K562 (cell line): ENCODE results near the gene GPER1. TPM values are rescaled to one million over a fixed set of nuclear protein-coding genes. Genes with fewer than 3 reads are reported as not detected.
A peak's percentile ranks its signal among the peaks of the same experiment; 100 is the strongest.

ENCODE experiments used
- ATAC-seq: fragments of 200-7000 bp; cut with Tn5 transposase; 3 replicates; pipeline ENCODE4 v1.9.1; 2020; ENCODE audit warnings: moderate library complexity
- BruUV-seq: library from RNA; stranded (reverse); fragments of 400-500 nt; replicated peaks from 2 replicates; lab custom pipeline; 2021; lab: Mats Ljungman, UMichigan
- CTCF ChIA-PET: fragments of 300-600 bp; formaldehyde crosslinking; extraction: SDS; loops from one replicate; lab custom pipeline; 2021; ENCODE audit warnings: low intra/inter-chr PET ratio; lab: Yijun Ruan, JAX
- POLR2A ChIA-PET: fragments of 300-600, 350-650 bp; sonication (Branson Sonifier 250); formaldehyde crosslinking; extraction: SDS; loops from one replicate; lab custom pipeline; 2021; ENCODE audit warnings: antibody characterized with exemption, inconsistent platforms; lab: Yijun Ruan, JAX
- DNase-seq, 4 experiments: peaks; one replicate each; pipeline versions ENCODE4 v3.0.0 to v3.0.0-alpha.2; 2011 to 2018; ENCODE audit warnings: low spot score in 3 of 4, mixed read lengths in 3 of 4; ENCODE audit errors: extremely low read depth in 1 of 4
- FAIRE-seq: peaks from 2 replicates; lab custom pipeline; 2011; peaks lifted over from hg19 to GRCh38; lab: Jason Lieb, UNC
- H2AFZ ChIP-seq: 2 replicates; pipeline ENCODE4 v1.6.0; 2011; ENCODE audit warnings: low read depth, low read length, control low read depth, inconsistent platforms
- H3K27ac ChIP-seq: fragments of 200-600 bp; 3 replicates; pipeline ENCODE4 v1.8.0; 2011; ENCODE audit warnings: low read depth, mild to moderate bottlenecking, control low read depth, inconsistent platforms, low read length, moderate library complexity, mixed read lengths; ENCODE audit errors: extremely low read depth
- H3K27me3 ChIP-seq, 2 experiments: fragments of 300-600 bp in 1 of 2; 2 replicates in 1 of 2; 3 replicates in 1 of 2; pipeline versions ENCODE4 v1.6.0 to v1.8.0; 2011; ENCODE audit warnings: inconsistent platforms in 2 of 2, low read length in 2 of 2, mild to moderate bottlenecking in 1 of 2, mixed read lengths in 1 of 2, moderate library complexity in 1 of 2; ENCODE audit not compliant: control insufficient read depth in 2 of 2, insufficient read depth in 2 of 2
- H3K36me3 ChIP-seq: fragments of 300-600 bp; 3 replicates; pipeline ENCODE4 v1.8.0; 2011; ENCODE audit warnings: mild to moderate bottlenecking, low read length, inconsistent platforms; ENCODE audit not compliant: control insufficient read depth, insufficient read depth
- H3K4me1 ChIP-seq, 2 experiments: fragments of 200-600 bp in 1 of 2; replicated peaks in 1 of 2; 2 replicates in 1 of 2; 3 replicates in 1 of 2; pipeline versions ENCODE4 v1.5.1 to v1.8.0; 2011; ENCODE audit warnings: inconsistent platforms in 2 of 2, low read length in 2 of 2, mild to moderate bottlenecking in 1 of 2, mixed read lengths in 1 of 2, moderate library complexity in 1 of 2; ENCODE audit not compliant: control insufficient read depth in 2 of 2, insufficient read depth in 2 of 2
- H3K4me2 ChIP-seq: 2 replicates; pipeline ENCODE4 v1.6.1; 2011; ENCODE audit warnings: low read length, control low read depth, inconsistent platforms, mixed read lengths; ENCODE audit not compliant: insufficient read depth
- H3K4me3 ChIP-seq: fragments of 200-600 bp; sonication (generic), shearing (Covaris generic); 2 replicates; pipeline ENCODE4 v1.5.1; 2016; ENCODE audit warnings: control low read depth, inconsistent platforms
- H3K79me2 ChIP-seq: fragments of 200-600 bp; 3 replicates; pipeline ENCODE4 v1.8.0; 2011; ENCODE audit warnings: low read length, inconsistent platforms; ENCODE audit not compliant: control insufficient read depth, insufficient read depth
- H3K9ac ChIP-seq, 2 experiments: 2 replicates each; pipeline versions ENCODE4 v1.6.0 to v1.6.1; 2011; ENCODE audit warnings: low read depth in 2 of 2, low read length in 2 of 2, control low read depth in 1 of 2, inconsistent platforms in 1 of 2, mild to moderate bottlenecking in 1 of 2, mixed read lengths in 1 of 2; ENCODE audit not compliant: insufficient read depth in 1 of 2
- H3K9me1 ChIP-seq: one replicate; pipeline ENCODE4 v1.6.0; 2011; ENCODE audit warnings: inconsistent platforms, mild to moderate bottlenecking, low read length, moderate library complexity; ENCODE audit not compliant: control insufficient read depth, insufficient read depth
- H3K9me3 ChIP-seq: replicated peaks from 2 replicates; pipeline ENCODE4 v1.5.1; 2011; ENCODE audit warnings: low read depth, low read length, inconsistent platforms; ENCODE audit not compliant: control insufficient read depth, insufficient read depth
- H4K20me1 ChIP-seq: replicated peaks from 2 replicates; pipeline ENCODE4 v1.6.1; 2011; ENCODE audit warnings: low read length, inconsistent platforms, mixed read lengths; ENCODE audit not compliant: control insufficient read depth, insufficient read depth
- ARID4B ChIP-seq: sonication (generic); formaldehyde crosslinking; IDR thresholded peaks from 2 replicates; pipeline ENCODE4 v1.8.0; 2022; ENCODE audit warnings: mild to moderate bottlenecking, missing genetic modification reagents
- CXXC5 ChIP-seq: fragments of 250-450 bp; sonication (Bioruptor Pico); IDR thresholded peaks from 2 replicates; pipeline ENCODE4 v1.8.0; 2022; ENCODE audit warnings: inconsistent platforms, mild to moderate bottlenecking, moderate library complexity
- DEAF1 ChIP-seq: fragments of 450-650 bp; formaldehyde crosslinking; IDR thresholded peaks from 2 replicates; pipeline ENCODE4 v1.4.0; 2020; ENCODE audit warnings: mild to moderate bottlenecking, moderate library complexity
- RB1 ChIP-seq: fragments of 450-650 bp; IDR thresholded peaks from 2 replicates; pipeline ENCODE4 v1.6.1; 2017; ENCODE audit warnings: low read depth, mild to moderate bottlenecking
- RNF219 ChIP-seq: fragments of 250-450 bp; sonication (Bioruptor Pico); IDR thresholded peaks from 2 replicates; pipeline ENCODE4 v1.5.0; 2022; ENCODE audit warnings: mild to moderate bottlenecking
- SIRT6 ChIP-seq: IDR thresholded peaks from one replicate; pipeline ENCODE4 v1.6.1; 2012; ENCODE audit warnings: low read depth, mild to moderate bottlenecking, control low read depth, inconsistent platforms, low read length, moderate library complexity
- SUPT5H ChIP-seq: fragments of 450-650 bp; IDR thresholded peaks from 2 replicates; pipeline ENCODE4 v1.6.1; 2016
- TAF9B ChIP-seq: fragments of 450-650 bp; IDR thresholded peaks from 2 replicates; pipeline ENCODE4 v1.6.1; 2018; ENCODE audit warnings: mild to moderate bottlenecking; ENCODE audit not compliant: partially characterized antibody
- WHSC1 ChIP-seq: IDR thresholded peaks from one replicate; pipeline ENCODE4 v1.6.1; 2012; ENCODE audit warnings: low read length, control low read depth, inconsistent platforms
- ZFP36 ChIP-seq: fragments of 150-350 bp; IDR thresholded peaks from 2 replicates; pipeline ENCODE4 v1.6.1; 2018; ENCODE audit warnings: low read length, low read depth; ENCODE audit not compliant: partially characterized antibody
- ZNF217 ChIP-seq: sonication (generic); formaldehyde crosslinking; IDR thresholded peaks from 2 replicates; pipeline ENCODE4 v1.8.0; 2022; ENCODE audit warnings: mild to moderate bottlenecking, missing genetic modification reagents
- ZNF507 ChIP-seq: conservative IDR thresholded peaks from 2 replicates; pipeline ENCODE4 v1.6.1; 2017; ENCODE audit warnings: missing genetic modification characterization, missing compliant biosample characterization
- WGBS: fragments of 100-300 bp; shearing (Covaris generic); methylation state at CpG from one replicate; pipeline ENCODE4 v1.1.6; 2016; ENCODE audit warnings: low coverage, mixed read lengths; ENCODE audit not compliant: insufficient coverage; ENCODE audit errors: missing lambda C conversion rate; 5-methylcytosine and 5-hydroxymethylcytosine counted together
- in situ Hi-C: fragments of 300-500 bp; cut with MboI; formaldehyde crosslinking; loops from 4 replicates; pipeline ENCODE4 v1.15.0; 2018; ENCODE audit warnings: inconsistent platforms, mixed read lengths
- intact Hi-C: fragments of 100-400 bp; cut with micrococcal nuclease; formaldehyde crosslinking; loops from 2 replicates; pipeline ENCODE4 v1.14.2; 2022
- polyA plus RNA-seq, 8 experiments: library from polyadenylated mRNA; depleted of rRNA in 4 of 8; stranded (reverse) in 5 of 8; unstranded in 3 of 8; fragments of >200 nt; fragmentation: Nextera tagmentation in 2 of 8; fragmentation: Illumina TruSeq in 1 of 8; extraction: Ambion mirVana in 2 of 8; extraction: Trizol in 1 of 8; gene quantifications; 2 replicates each; pipeline versions ENCODE4 v1.2.1 to v1.2.3, GENCODE V29; 2011 to 2014; ENCODE audit warnings: inconsistent platforms in 1 of 8, missing spikeins in 1 of 8
- total RNA-seq, 7 experiments: library from RNA; depleted of rRNA in 6 of 7; stranded (reverse); fragments of >200 nt in 6 of 7; fragmentation: Illumina TruSeq in 2 of 7; extraction: Trizol in 2 of 7; gene quantifications; 2 replicates each; pipeline versions ENCODE4 v1.2.1 to v1.2.3, GENCODE V29; 2011 to 2021; ENCODE audit warnings: low replicate concordance in 1 of 7

GPER1 gene
- total and polyA plus RNA-seq, 9 of the 15 experiments (the other 6 are each of a cell fraction or from before 2014, with no cell fraction given): 0.04 to 0.09 (median 0.08) TPM; not detected in 6

GRCh38 chr7:1086588-1087464 is 1.1 kb upstream of the GPER1 start:
- peak overlapping the region; percentile 67 for H3K4me2 ChIP-seq
- peak overlapping the region; percentile 81 for H2AFZ ChIP-seq
- FAIRE-seq: peak; percentile 78
- 12% methylated on average over 40 of the region's 45 CpGs for WGBS
- H3K9me3 ChIP-seq: no peaks in the 10 kb centered on the region
- peak overlapping the region; percentile 49 to 82; a peak in 3 of 4 replicates for H3K9ac ChIP-seq
- H3K4me3 ChIP-seq: peak overlapping the region; percentile 33
- intact Hi-C loops (loop anchor here (2.0 kb wide), 2 partner anchors 82 to 90 kb away; no protein-coding TSS in a partner anchor), in situ Hi-C loops (loop anchor here (5.0 kb wide), 1 partner anchor 90 kb away; no protein-coding TSS in a partner anchor)
- H3K9me1 ChIP-seq: no peaks in the 10 kb centered on the region
- DNase-seq: peak; percentile 81 to 90 (median 88)
- ChIA-PET CTCF (interaction anchor here (0.7 to 1.1 kb wide), 5 partner anchors 57 to 387 kb away, joined by 3 to 4 read pairs (median 4); no protein-coding TSS in a partner anchor), POLR2A (interaction anchor here (0.6 to 1.0 kb wide), 3 partner anchors 28 to 91 kb away, joined by 3 read pairs; no protein-coding TSS in a partner anchor)
- 0 out of 3 replicates have a peak, but pooled peaks cover 2% of the 10 kb centered on the region for H3K79me2 ChIP-seq
- no TSS peak for BruUV-seq
- H3K27ac ChIP-seq: no peak overlapping the region
- H4K20me1 ChIP-seq: peaks cover 11% of the 10 kb centered on the region; the same call in 1 of the 2 replicates
- H3K27me3 ChIP-seq: no peaks in the 10 kb centered on the region
- peak; percentile 97 for ATAC-seq
- H3K4me1 ChIP-seq: peaks cover 3 to 57% of the 10 kb centered on the region in 2 experiments; a peak in 3 of 5 replicates
- peaks cover 1% of the 10 kb centered on the region; the same call in 2 of the 3 replicates for H3K36me3 ChIP-seq
- TF ChIP-seq RB1 (peak; percentile 78), SIRT6 (no peak), ZNF507 (tag) (no peak), WHSC1 (no peak), CXXC5 (CRISPR knock-in tag) (peak; percentile 45; the same call in 1 of the 2 replicates), ZNF217 (CRISPR knock-in tag) (no peak), TAF9B (no peak), SUPT5H (no peak), RNF219 (CRISPR knock-in tag) (no peak), DEAF1 (CRISPR knock-in tag) (peak; percentile 35; the same call in 1 of the 2 replicates), ZFP36 (no peak), ARID4B (CRISPR knock-in tag) (no peak)
